ENCODE measurements around the gene PHACTR2.

DNA sequence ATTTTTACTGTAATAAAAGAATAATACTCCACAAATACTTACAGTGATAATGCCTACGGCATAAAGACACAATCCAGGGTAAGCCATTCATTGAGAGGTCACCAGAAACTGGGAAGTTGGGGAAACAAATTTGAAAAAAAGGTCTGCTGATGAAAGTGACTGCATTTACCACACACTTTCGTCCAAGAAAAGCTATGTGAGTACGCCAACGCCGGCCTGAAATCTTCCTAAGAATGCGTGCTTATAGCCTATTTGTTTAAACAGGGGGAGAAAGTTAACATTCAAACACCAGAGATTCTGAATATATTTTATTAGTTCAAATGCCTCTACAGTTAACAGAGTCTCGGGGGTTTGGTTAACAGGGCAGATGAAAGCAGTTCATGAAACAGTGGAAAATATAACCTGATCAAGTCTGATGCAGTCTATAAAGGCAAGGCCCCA, 164.7 kb downstream of the PHACTR2 start:
- TF ChIP-seq, protein P1, sequence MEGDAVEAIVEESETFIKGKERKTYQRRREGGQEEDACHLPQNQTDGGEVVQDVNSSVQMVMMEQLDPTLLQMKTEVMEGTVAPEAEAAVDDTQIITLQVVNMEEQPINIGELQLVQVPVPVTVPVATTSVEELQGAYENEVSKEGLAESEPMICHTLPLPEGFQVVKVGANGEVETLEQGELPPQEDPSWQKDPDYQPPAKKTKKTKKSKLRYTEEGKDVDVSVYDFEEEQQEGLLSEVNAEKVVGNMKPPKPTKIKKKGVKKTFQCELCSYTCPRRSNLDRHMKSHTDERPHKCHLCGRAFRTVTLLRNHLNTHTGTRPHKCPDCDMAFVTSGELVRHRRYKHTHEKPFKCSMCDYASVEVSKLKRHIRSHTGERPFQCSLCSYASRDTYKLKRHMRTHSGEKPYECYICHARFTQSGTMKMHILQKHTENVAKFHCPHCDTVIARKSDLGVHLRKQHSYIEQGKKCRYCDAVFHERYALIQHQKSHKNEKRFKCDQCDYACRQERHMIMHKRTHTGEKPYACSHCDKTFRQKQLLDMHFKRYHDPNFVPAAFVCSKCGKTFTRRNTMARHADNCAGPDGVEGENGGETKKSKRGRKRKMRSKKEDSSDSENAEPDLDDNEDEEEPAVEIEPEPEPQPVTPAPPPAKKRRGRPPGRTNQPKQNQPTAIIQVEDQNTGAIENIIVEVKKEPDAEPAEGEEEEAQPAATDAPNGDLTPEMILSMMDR (IDR thresholded peaks at IDR 0.05): no peak
- TF ChIP-seq POLR2AphosphoS5 (IDR thresholded peaks at IDR 0.05): no peak
- TF ChIP-seq POLR2A (IDR thresholded peaks at IDR 0.05): no peak

Data from upper lobe of left lung (tissue), 4 donors.